ENCODE measurements around the gene PNKD. TPM values are rescaled to one million over a fixed set of nuclear protein-coding genes. Genes with fewer than 3 reads are reported as not detected.

The PNKD gene
- total RNA-seq, 1 experiment from 2014 or later, result 97.7 TPM

- ChIA-PET POLR2A (ENCODE audit: unreplicated experiment) (no interaction called here), CTCF (no interaction called here)
- no peak for ATAC-seq
- TF ChIP-seq CTCF (conservative IDR thresholded peaks at IDR 0.05; ENCODE audit: low read depth, low read length) (no peak), EZH2 (IDR thresholded peaks at IDR 0.05; ENCODE audit: low read length, unreplicated experiment) (no peak), EZH2phosphoT487 (IDR thresholded peaks at IDR 0.05; ENCODE audit: borderline replicate concordance, low read length) (no peak)
- no peaks in the 10 kb centered on the region for H3K9me2 ChIP-seq (replicated peaks; ENCODE audit: low read length)
- H3F3A ChIP-seq (ENCODE audit: low read length, unreplicated experiment), result no peaks in the 10 kb centered on the region
- no peak overlapping the region for H3K9ac ChIP-seq (ENCODE audit: low read length)
- no TSS peak for BruUV-seq (replicated peaks)
- intact Hi-C loops (cut with micrococcal nuclease), result no loop called here
- H3K27me3 ChIP-seq (ENCODE audit: low read length), result no peaks in the 10 kb centered on the region
- H3K9me3 ChIP-seq (ENCODE audit: low read length), result no peaks in the 10 kb centered on the region
- H4K20me1 ChIP-seq (ENCODE audit: low read length), result no peaks in the 10 kb centered on the region
- no peak overlapping the region for H3K4me2 ChIP-seq (ENCODE audit: low read length)
- H3K36me3 ChIP-seq (ENCODE audit: low read depth, low read length), result no peaks in the 10 kb centered on the region
- 0 out of 2 replicates have a peak, but pooled peaks cover 11% of the 10 kb centered on the region for H3K4me1 ChIP-seq (ENCODE audit: insufficient read depth, low read length)
- no peaks in the 10 kb centered on the region for H3K79me2 ChIP-seq (ENCODE audit: low read length)
- H2AFZ ChIP-seq (ENCODE audit: low read length), result no peak overlapping the region
- no peak overlapping the region for H3K27ac ChIP-seq (ENCODE audit: low read length)
- no peak for DNase-seq
- H3K4me3 ChIP-seq (ENCODE audit: low read length), result no peak overlapping the region
Observed at GRCh38 chr2:218370410-218371063, 100.2 kb downstream of the PNKD start.

GRCh38 chr2:218371983-218372350 lies 101.6 kb downstream of the PNKD start:
- H3K4me3 ChIP-seq (ENCODE audit: low read length), result no peak overlapping the region
- H3K36me3 ChIP-seq (ENCODE audit: low read depth, low read length), result no peaks in the 10 kb centered on the region
- no peaks in the 10 kb centered on the region for H4K20me1 ChIP-seq (ENCODE audit: low read length)
- no peak for TF ChIP-seq EZH2phosphoT487 (IDR thresholded peaks at IDR 0.05; ENCODE audit: borderline replicate concordance, low read length)
- no peak for TF ChIP-seq CTCF (conservative IDR thresholded peaks at IDR 0.05; ENCODE audit: low read depth, low read length)
- TF ChIP-seq EZH2 (IDR thresholded peaks at IDR 0.05; ENCODE audit: low read length, unreplicated experiment), result no peak
- no peaks in the 10 kb centered on the region for H3K9me2 ChIP-seq (replicated peaks; ENCODE audit: low read length)
- H2AFZ ChIP-seq (ENCODE audit: low read length), result no peak overlapping the region
- H3K9ac ChIP-seq (ENCODE audit: low read length), result no peak overlapping the region
- BruUV-seq (replicated peaks), result no TSS peak
- intact Hi-C loops (cut with micrococcal nuclease), result no loop called here
- no peaks in the 10 kb centered on the region for H3K27me3 ChIP-seq (ENCODE audit: low read length)
- 0 out of 2 replicates have a peak, but pooled peaks cover 11% of the 10 kb centered on the region for H3K4me1 ChIP-seq (ENCODE audit: insufficient read depth, low read length)
- ChIA-PET POLR2A (ENCODE audit: unreplicated experiment) (no interaction called here), CTCF (no interaction called here)
- H3K79me2 ChIP-seq (ENCODE audit: low read length), result no peaks in the 10 kb centered on the region
- H3F3A ChIP-seq (ENCODE audit: low read length, unreplicated experiment), result no peaks in the 10 kb centered on the region
- DNase-seq (no peak), ATAC-seq (no peak)
- no peak overlapping the region for H3K4me2 ChIP-seq (ENCODE audit: low read length)
- H3K27ac ChIP-seq (ENCODE audit: low read length), result no peak overlapping the region
- no peaks in the 10 kb centered on the region for H3K9me3 ChIP-seq (ENCODE audit: low read length)

GRCh38 chr2:218374795-218375194 lies 104.5 kb downstream of the PNKD start:
- H3K4me2 ChIP-seq (ENCODE audit: low read length), result no peak overlapping the region
- BruUV-seq (replicated peaks), result no TSS peak

More at GRCh38 chr2:218374795-218375194, 104.5 kb downstream of the PNKD start:
- ChIA-PET POLR2A (ENCODE audit: unreplicated experiment) (no interaction called here), CTCF (no interaction called here)
- H3K9me2 ChIP-seq (replicated peaks; ENCODE audit: low read length), result no peaks in the 10 kb centered on the region
- H3K79me2 ChIP-seq (ENCODE audit: low read length), result no peaks in the 10 kb centered on the region
- no peak for DNase-seq
- no peaks in the 10 kb centered on the region for H3F3A ChIP-seq (ENCODE audit: low read length, unreplicated experiment)
- H3K27me3 ChIP-seq (ENCODE audit: low read length), result no peaks in the 10 kb centered on the region
- H3K9me3 ChIP-seq (ENCODE audit: low read length), result no peaks in the 10 kb centered on the region
- no peak overlapping the region for H3K9ac ChIP-seq (ENCODE audit: low read length)
- intact Hi-C loops (cut with micrococcal nuclease), result no loop called here
- no peaks in the 10 kb centered on the region for H4K20me1 ChIP-seq (ENCODE audit: low read length)
- ATAC-seq, result no peak
- no peak overlapping the region for H2AFZ ChIP-seq (ENCODE audit: low read length)
- TF ChIP-seq EZH2 (IDR thresholded peaks at IDR 0.05; ENCODE audit: low read length, unreplicated experiment), result no peak
- no peak for TF ChIP-seq CTCF (conservative IDR thresholded peaks at IDR 0.05; ENCODE audit: low read depth, low read length)
- no peak for TF ChIP-seq EZH2phosphoT487 (IDR thresholded peaks at IDR 0.05; ENCODE audit: borderline replicate concordance, low read length)
- H3K4me3 ChIP-seq (ENCODE audit: low read length), result no peak overlapping the region
- H3K4me1 ChIP-seq (ENCODE audit: insufficient read depth, low read length), result 0 out of 2 replicates have a peak, but pooled peaks cover 6% of the 10 kb centered on the region
- H3K27ac ChIP-seq (ENCODE audit: low read length), result no peak overlapping the region
- no peaks in the 10 kb centered on the region for H3K36me3 ChIP-seq (ENCODE audit: low read depth, low read length)
